Lower leg skin (tissue), 3 donors: ENCODE data around the gene N4BP3.

Source experiments
- CTCF ChIP-seq, 3 donors: fragments of 450-650 bp; IDR thresholded peaks; one replicate each; pipeline ENCODE4 v1.5.1; 2016; ENCODE audit warnings: antibody characterized with exemption in 3 of 3, mild to moderate bottlenecking in 3 of 3, moderate library complexity in 2 of 3
- POLR2A ChIP-seq, 2 donors: fragments of 450-650 bp; IDR thresholded peaks; one replicate each; pipeline ENCODE4 v1.6.1; 2016 to 2017; ENCODE audit warnings: antibody characterized with exemption in 2 of 2, mild to moderate bottlenecking in 1 of 2, moderate library complexity in 1 of 2

GRCh38 chr5:178170455-178170854, 57.1 kb downstream of the N4BP3 start:
- TF ChIP-seq CTCF (IDR thresholded peaks at IDR 0.05) (no peak), POLR2A (IDR thresholded peaks at IDR 0.05) (no peak)
